ENCODE measurements around the gene KCNT1. TPM values are rescaled to one million over a fixed set of nuclear protein-coding genes. Genes with fewer than 3 reads are reported as not detected.
A peak's percentile ranks its signal among the peaks of the same experiment; 100 is the strongest.

Gene KCNT1
- total RNA-seq, 1 experiment from 2014 or later, result not detected

DNA sequence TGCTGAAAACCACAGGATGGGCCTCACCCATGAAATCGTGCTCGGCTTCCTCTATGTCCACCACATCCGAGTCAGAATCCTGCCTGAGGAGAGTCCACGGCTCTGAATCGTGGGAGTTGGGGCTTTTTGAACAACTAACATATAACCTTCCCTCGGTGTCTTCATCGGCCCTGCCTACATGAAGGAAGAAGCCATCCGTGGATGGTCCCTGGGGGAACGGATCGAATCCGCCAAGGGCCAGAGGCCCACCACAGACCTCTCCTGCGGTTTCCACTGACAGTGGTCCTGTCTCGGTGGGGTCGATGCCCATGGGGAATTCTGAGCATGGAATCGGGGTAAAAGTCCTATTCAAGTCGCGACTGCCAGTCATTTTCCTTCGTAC, 120.4 kb downstream of the KCNT1 start:
- Histone ChIP-seq H3K27me3 (replicated peaks; ENCODE audit: insufficient read depth, low read depth, low read length, poor library complexity) (no peaks in the 10 kb centered on the region), H3K9me3 (ENCODE audit: low read depth, low read length, poor library complexity, severe bottlenecking) (no peaks in the 10 kb centered on the region), H3K36me3 (ENCODE audit: insufficient read depth, low read length, poor library complexity, severe bottlenecking) (peaks cover 70% of the 10 kb centered on the region), H3K4me3 (ENCODE audit: low read depth, low read length, poor library complexity, severe bottlenecking) (no peak overlapping the region), H3K27ac (ENCODE audit: low read depth, low read length, poor library complexity, severe bottlenecking) (no peak overlapping the region), H3K4me1 (ENCODE audit: insufficient read depth, low read length, poor library complexity, severe bottlenecking) (no peaks in the 10 kb centered on the region)
- BruUV-seq (replicated peaks), result TSS peak; percentile 59
- CTCF ChIA-PET, result no interaction called here
- TF ChIP-seq EZH2 (IDR thresholded peaks at IDR 0.05; ENCODE audit: borderline replicate concordance, low read depth, low read length, poor library complexity, severe bottlenecking), result no peak
- TF ChIP-seq CTCF (conservative IDR thresholded peaks at IDR 0.05; ENCODE audit: low read depth, low read length), result no peak
- POLR2A ChIA-PET (ENCODE audit: low non-redundant PET), result no interaction called here
- no peak for DNase-seq (ENCODE audit: low spot score)
- intact Hi-C loops (cut with micrococcal nuclease; ENCODE audit: unreplicated experiment), result no loop called here

GRCh38 chr9:135823036-135823435, 121.1 kb downstream of the KCNT1 start:
- no peaks in the 10 kb centered on the region for H3K4me1 ChIP-seq (ENCODE audit: insufficient read depth, low read length, poor library complexity, severe bottlenecking)
- CTCF ChIA-PET, result no interaction called here
- H3K27me3 ChIP-seq (replicated peaks; ENCODE audit: insufficient read depth, low read depth, low read length, poor library complexity), result no peaks in the 10 kb centered on the region
- no peak for TF ChIP-seq EZH2 (IDR thresholded peaks at IDR 0.05; ENCODE audit: borderline replicate concordance, low read depth, low read length, poor library complexity, severe bottlenecking)
- no peak for TF ChIP-seq CTCF (conservative IDR thresholded peaks at IDR 0.05; ENCODE audit: low read depth, low read length)
- H3K36me3 ChIP-seq (ENCODE audit: insufficient read depth, low read length, poor library complexity, severe bottlenecking), result peaks cover 63% of the 10 kb centered on the region
- H3K9me3 ChIP-seq (ENCODE audit: low read depth, low read length, poor library complexity, severe bottlenecking), result no peaks in the 10 kb centered on the region
- POLR2A ChIA-PET (ENCODE audit: low non-redundant PET), result no interaction called here
- no peak for DNase-seq (ENCODE audit: low spot score)
- no peak overlapping the region for H3K27ac ChIP-seq (ENCODE audit: low read depth, low read length, poor library complexity, severe bottlenecking)
- intact Hi-C loops (cut with micrococcal nuclease; ENCODE audit: unreplicated experiment), result no loop called here
- no TSS peak for BruUV-seq (replicated peaks)
- H3K4me3 ChIP-seq (ENCODE audit: low read depth, low read length, poor library complexity, severe bottlenecking), result no peak overlapping the region

GRCh38 chr9:135825435-135826187, 123.6 kb downstream of the KCNT1 start:
- TF ChIP-seq CTCF (conservative IDR thresholded peaks at IDR 0.05; ENCODE audit: low read depth, low read length), result no peak
- TF ChIP-seq EZH2 (IDR thresholded peaks at IDR 0.05; ENCODE audit: borderline replicate concordance, low read depth, low read length, poor library complexity, severe bottlenecking), result no peak
- Histone ChIP-seq H3K36me3 (ENCODE audit: insufficient read depth, low read length, poor library complexity, severe bottlenecking) (peaks cover 41% of the 10 kb centered on the region), H3K9me3 (ENCODE audit: low read depth, low read length, poor library complexity, severe bottlenecking) (no peaks in the 10 kb centered on the region), H3K4me1 (ENCODE audit: insufficient read depth, low read length, poor library complexity, severe bottlenecking) (no peaks in the 10 kb centered on the region), H3K27me3 (replicated peaks; ENCODE audit: insufficient read depth, low read depth, low read length, poor library complexity) (no peaks in the 10 kb centered on the region), H3K4me3 (ENCODE audit: low read depth, low read length, poor library complexity, severe bottlenecking) (no peak overlapping the region), H3K27ac (ENCODE audit: low read depth, low read length, poor library complexity, severe bottlenecking) (no peak overlapping the region)
- DNase-seq (ENCODE audit: low spot score), result no peak
- intact Hi-C loops (cut with micrococcal nuclease; ENCODE audit: unreplicated experiment), result no loop called here
- no TSS peak for BruUV-seq (replicated peaks)
- ChIA-PET CTCF (no interaction called here), POLR2A (ENCODE audit: low non-redundant PET) (no interaction called here)
